IPS DF 6.9 (cell line): Measurements from ENCODE around the gene ZIC2.

ENCODE experiments used
- DNase-seq: peaks from one replicate; pipeline ENCODE4 v3.0.0-alpha.2; 2013; ENCODE audit warnings: low read depth, low spot score
- H3K27ac ChIP-seq: one replicate; pipeline ENCODE4 v1.5.1; 2013; ENCODE audit warnings: low read length, control low read depth
- H3K27me3 ChIP-seq: 2 replicates; pipeline ENCODE4 v1.6.1; 2013; ENCODE audit warnings: mild to moderate bottlenecking, low read length; ENCODE audit not compliant: control insufficient read depth, insufficient read depth
- H3K36me3 ChIP-seq: 2 replicates; pipeline ENCODE4 v1.6.1; 2013; ENCODE audit warnings: low read length; ENCODE audit not compliant: control insufficient read depth, insufficient read depth
- H3K4me1 ChIP-seq: 2 replicates; pipeline ENCODE4 v1.6.1; 2013; ENCODE audit warnings: low read length; ENCODE audit not compliant: control insufficient read depth, insufficient read depth
- H3K4me3 ChIP-seq: 2 replicates; pipeline ENCODE4 v1.5.1; 2013; ENCODE audit warnings: mild to moderate bottlenecking, low read length
- H3K9me3 ChIP-seq: 2 replicates; pipeline ENCODE4 v1.6.1; 2013; ENCODE audit warnings: low read length, inconsistent platforms; ENCODE audit not compliant: control insufficient read depth, insufficient read depth
- WGBS: extraction: QIAGEN DNeasy Blood & Tissue Kit; methylation state at CpG from one replicate; pipeline ENCODE4 v1.1.7; 2013; ENCODE audit warnings: mixed read lengths, missing lambda C conversion rate; ENCODE audit not compliant: insufficient read length, insufficient coverage; 5-methylcytosine and 5-hydroxymethylcytosine counted together

ZIC2 gene

DNA sequence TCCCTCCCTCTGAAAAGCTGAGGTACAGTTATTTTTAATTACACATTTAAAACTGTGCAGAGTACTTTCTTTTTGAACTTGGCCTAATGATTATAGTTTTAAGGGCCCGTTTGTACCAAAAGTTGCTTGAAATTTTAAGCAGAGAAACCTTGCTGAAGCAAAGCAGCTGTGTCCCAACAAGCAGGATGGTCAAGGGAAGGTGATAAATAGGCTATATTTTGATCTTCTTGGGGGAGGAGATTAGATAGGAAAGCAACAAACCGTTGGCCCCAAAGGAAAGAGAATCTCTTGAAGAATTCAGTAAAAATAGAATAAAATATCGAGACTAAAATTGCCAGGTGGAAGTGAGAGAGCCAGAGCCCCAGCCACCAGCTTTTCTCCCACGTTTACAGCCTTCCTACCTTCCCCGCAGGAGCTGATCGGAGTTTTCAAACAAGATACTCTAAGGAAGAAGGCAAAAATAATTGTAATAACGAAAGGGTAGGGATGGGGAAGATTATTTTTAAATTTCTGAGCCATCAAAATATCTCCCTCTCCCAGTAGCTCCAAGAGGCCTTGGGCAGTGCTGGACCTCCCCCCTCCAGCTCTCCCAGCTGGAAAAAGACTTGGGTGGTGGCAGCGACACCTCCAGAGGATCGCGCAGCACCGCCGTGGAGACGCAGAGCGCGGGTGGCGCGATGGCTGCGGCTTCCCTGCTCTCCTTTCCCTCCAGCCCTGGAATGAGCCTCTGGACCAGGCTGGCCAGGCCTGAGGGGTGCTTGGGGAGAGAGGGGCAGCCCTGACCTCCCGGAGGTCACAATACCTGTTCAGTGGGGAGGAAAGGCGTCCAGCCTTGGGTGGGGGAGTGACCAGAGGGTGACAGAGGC, 5.8 kb downstream of the ZIC2 start:
- H3K4me1 ChIP-seq: peaks cover 7% of the 10 kb centered on the region; the same call in 1 of the 2 replicates
- no CpG with 5 or more reads among the region's 20 CpGs for WGBS
- H3K27me3 ChIP-seq: peaks cover 13% of the 10 kb centered on the region; the same call in 1 of the 2 replicates
- peaks cover 12% of the 10 kb centered on the region for H3K36me3 ChIP-seq
- no peak for DNase-seq
- H3K27ac ChIP-seq: no peak overlapping the region
- peak overlapping the region; percentile 12; the same call in 1 of the 2 replicates for H3K4me3 ChIP-seq
- no peaks in the 10 kb centered on the region for H3K9me3 ChIP-seq

DNA sequence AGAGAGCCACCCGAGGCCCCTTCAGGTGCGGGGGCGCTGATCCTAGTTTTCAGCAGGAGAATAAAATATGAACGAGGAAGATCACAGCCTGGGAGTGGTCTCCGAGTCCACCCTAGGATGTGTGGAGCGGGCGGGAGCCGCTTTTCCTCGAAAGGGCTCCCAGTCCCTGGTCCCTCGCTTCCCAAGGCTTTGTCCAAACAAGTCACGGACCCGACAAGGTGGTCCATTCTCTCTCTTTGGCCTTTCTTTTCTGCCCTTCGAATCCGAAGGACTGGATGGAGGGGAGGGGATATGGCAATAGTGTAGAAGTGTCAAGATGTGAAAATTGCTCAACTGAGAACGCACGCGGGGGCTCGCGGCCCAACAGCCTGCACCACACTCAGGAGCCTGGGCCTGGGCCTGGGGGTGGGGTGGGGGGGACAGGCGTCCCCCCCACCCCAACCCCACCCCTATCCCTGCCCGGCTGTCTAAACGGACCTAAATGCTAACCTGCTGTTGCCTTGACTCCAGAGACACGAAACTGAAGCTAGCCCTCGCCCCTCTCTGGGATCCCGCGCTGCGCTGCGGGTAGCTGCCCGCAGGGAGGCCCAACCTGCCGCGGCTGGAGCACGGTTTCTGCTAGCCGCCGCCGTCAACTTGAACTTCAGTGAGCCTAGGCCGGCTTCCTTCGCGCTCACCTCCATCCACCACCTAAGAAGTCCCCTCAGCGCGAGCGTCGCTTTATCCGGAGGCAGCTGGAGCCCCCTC, 7.1 kb downstream of the ZIC2 start:
- Histone ChIP-seq H3K27me3 (peaks cover 16% of the 10 kb centered on the region; the same call in 1 of the 2 replicates), H3K4me1 (peaks cover 7% of the 10 kb centered on the region; the same call in 1 of the 2 replicates), H3K36me3 (peaks cover 6% of the 10 kb centered on the region), H3K27ac (no peak overlapping the region), H3K9me3 (no peaks in the 10 kb centered on the region), H3K4me3 (peak overlapping the region; percentile 14; the same call in 1 of the 2 replicates)
- WGBS: no CpG with 5 or more reads among the region's 43 CpGs
- DNase-seq: no peak

DNA sequence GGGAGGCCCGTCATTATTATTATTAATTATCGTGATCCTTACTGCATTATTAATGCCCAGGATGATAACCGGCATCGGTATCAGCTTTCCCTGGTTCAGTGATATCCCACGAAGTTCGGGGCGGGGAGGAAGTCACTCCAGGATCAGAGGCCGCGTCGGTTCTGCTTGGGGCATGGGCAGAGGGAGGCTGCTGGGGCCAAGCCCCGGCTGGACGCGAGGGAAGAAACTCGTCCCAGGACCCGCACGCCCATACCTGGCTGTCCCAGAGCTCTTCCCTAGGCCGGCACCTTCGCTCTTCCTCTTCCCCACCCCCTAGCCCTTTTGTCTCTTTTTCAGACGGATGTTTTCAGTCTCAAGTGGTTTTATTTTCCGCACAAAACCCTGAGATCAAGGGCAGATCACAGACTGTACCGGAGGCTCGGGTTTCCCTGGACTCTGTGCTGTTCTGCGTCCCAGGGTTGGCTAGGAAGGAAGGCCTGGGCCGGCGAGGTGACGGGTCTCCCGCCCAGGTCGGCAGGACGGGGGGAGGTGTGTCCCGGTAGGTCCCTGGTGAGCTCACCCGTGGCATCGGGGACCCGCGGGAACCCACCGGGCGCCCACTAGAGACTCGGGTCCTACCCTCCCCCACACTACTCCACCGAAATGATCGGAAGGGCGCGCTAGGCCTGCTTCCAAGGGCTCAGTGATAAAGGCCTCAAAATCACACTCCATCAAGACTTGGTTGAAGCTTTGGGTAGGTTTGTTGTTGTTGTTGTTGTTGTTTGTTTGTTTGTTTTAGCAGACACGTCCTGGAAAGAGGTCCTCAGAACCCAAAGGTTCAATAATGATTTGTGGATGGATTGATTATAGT, 7.9 kb downstream of the ZIC2 start:
- H3K4me1 ChIP-seq: peaks cover 7% of the 10 kb centered on the region; the same call in 1 of the 2 replicates
- no CpG with 5 or more reads among the region's 42 CpGs for WGBS
- peaks cover 6% of the 10 kb centered on the region for H3K36me3 ChIP-seq
- peaks cover 19% of the 10 kb centered on the region; the same call in 1 of the 2 replicates for H3K27me3 ChIP-seq
- no peak for DNase-seq
- H3K4me3 ChIP-seq: peak overlapping the region; percentile 18; the same call in 1 of the 2 replicates
- no peak overlapping the region for H3K27ac ChIP-seq
- no peaks in the 10 kb centered on the region for H3K9me3 ChIP-seq

DNA sequence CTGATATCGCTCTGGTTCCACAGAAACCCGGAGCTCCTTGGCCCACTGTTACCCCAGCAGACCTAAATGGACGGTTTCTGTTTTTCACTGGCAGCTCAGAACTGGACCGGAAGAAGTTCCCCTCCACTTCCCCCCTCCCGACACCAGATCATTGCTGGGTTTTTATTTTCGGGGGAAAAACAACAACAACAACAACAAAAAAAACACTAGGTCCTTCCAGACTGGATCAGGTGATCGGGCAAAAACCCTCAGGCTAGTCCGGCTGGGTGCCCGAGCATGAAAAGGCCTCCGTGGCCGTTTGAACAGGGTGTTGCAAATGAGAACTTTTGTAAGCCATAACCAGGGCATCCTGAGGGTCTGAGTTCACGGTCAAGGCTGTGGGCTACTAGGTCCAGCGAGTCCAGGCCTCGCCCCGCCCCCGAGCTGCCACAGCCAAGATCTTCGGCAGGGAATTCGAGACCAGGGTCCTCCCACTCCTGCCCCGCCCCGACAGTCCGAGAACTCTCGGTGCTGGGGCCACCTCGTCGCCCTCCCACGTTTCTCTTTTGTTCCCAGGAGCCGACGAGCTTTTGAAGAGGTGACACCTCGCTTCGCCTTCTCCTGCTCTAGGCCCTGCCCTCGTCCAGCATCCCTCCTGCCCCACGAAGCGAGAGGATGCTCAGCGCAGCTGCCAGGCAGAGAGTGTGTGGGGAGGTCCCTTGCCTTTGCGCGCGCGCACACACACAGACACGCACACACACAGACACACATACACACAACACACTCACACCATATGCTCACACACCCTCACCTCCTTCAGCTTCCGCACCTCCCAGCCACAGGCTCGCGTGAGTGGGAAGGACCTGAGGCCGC, 8.8 kb downstream of the ZIC2 start:
- Histone ChIP-seq H3K9me3 (no peaks in the 10 kb centered on the region), H3K27ac (no peak overlapping the region), H3K4me1 (peaks cover 7% of the 10 kb centered on the region; the same call in 1 of the 2 replicates), H3K4me3 (peak overlapping the region; percentile 27; the same call in 1 of the 2 replicates), H3K27me3 (peaks cover 19% of the 10 kb centered on the region; the same call in 1 of the 2 replicates), H3K36me3 (no peaks in the 10 kb centered on the region)
- WGBS: no CpG with 5 or more reads among the region's 42 CpGs
- DNase-seq: no peak

DNA sequence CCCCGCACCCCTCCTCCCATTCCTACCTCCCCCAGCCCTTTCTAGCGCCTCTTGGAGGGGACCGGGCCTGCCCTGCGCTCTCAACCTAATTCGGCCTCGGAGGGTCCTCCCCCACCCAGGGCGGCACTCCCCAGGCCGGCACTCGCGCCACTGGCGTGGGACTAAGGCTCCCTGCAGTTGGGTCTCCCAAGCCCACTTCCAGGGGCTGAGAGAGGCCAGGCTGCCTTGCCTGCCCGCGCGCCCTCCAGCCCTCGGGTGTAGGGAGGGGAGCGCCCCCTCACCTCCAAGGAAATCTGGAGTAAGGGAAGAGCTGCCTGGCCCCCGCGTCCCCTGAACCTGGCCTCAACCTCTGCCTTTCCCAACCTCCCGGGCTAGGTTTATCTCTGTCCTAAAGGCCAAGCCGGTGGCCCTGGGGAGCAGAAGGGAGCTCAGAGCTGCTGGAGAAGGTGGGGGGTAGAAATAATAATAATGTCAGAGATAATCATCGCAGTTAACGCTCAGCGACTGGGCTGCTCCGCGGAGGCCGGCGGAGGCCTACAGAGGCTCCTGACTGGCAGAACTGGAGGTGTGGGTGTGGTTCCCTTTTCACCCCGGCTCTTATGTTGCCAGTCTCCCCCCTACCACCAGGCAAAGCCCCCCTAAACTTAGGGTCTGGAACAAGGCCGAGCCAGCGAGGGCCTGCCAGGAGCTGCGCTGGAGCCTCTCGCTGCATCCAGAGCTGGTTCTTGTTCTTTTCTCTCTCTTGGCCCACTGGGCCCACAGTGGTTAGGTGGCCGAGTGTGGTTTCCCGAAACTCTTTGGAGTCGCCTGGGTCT, 9.6 kb downstream of the ZIC2 start:
- DNase-seq: no peak
- H3K36me3 ChIP-seq: no peaks in the 10 kb centered on the region
- WGBS: no CpG with 5 or more reads among the region's 35 CpGs
- peak overlapping the region; percentile 27; the same call in 1 of the 2 replicates for H3K4me3 ChIP-seq
- H3K4me1 ChIP-seq: peaks cover 7% of the 10 kb centered on the region; the same call in 1 of the 2 replicates
- H3K27me3 ChIP-seq: peaks cover 24% of the 10 kb centered on the region; the same call in 1 of the 2 replicates
- no peak overlapping the region for H3K27ac ChIP-seq
- H3K9me3 ChIP-seq: no peaks in the 10 kb centered on the region

DNA sequence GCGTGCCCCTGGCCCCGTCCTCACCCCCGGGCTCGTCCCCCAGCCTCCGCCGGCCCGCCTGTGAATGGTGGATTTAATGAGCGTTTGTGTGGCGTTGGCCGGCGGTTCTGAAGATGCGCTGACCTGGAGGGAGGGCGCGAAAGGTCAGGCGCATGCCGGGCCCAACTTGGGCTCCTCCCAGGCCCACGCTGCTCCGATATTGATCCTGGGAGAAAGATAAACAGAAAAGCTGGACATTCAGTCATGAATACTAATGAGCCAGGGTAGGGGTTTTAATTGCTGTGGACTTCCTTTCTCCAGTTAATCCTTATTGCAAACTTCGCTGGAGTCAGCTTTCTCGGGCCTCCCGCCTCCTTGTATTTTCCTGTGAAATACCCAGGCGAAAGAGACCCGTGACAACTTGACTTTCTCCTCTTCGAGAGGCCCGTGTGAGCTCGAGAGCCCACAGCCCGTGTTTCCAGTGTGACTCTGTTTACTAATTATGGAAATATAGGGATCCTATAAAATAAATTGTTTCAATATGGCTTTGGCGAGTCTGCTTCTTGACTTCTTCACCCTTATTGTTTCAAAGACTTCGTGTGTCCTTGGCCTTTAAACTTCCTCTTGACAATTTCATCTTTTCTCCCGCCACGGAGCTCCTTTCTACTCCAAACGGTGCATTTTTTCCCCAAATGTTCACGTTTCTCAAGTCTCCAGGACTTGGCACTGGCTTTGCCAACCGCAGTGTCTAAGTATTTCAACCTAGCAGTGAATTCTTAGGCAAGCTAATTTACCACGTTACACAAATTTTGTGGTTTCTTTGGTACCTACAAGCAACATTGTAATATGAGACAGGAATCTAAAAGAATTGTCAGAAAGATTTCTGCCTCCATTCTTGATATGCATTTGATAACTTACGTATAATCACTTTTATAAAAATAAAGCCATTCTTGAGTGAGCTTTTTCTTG, 10.5 kb downstream of the ZIC2 start:
- peaks cover 6% of the 10 kb centered on the region; the same call in 1 of the 2 replicates for H3K4me1 ChIP-seq
- no peak overlapping the region for H3K27ac ChIP-seq
- H3K27me3 ChIP-seq: peaks cover 24% of the 10 kb centered on the region; the same call in 1 of the 2 replicates
- WGBS: no CpG with 5 or more reads among the region's 36 CpGs
- no peak for DNase-seq
- H3K36me3 ChIP-seq: no peaks in the 10 kb centered on the region
- H3K4me3 ChIP-seq: peak overlapping the region; percentile 3; the same call in 1 of the 2 replicates
- H3K9me3 ChIP-seq: no peaks in the 10 kb centered on the region

DNA sequence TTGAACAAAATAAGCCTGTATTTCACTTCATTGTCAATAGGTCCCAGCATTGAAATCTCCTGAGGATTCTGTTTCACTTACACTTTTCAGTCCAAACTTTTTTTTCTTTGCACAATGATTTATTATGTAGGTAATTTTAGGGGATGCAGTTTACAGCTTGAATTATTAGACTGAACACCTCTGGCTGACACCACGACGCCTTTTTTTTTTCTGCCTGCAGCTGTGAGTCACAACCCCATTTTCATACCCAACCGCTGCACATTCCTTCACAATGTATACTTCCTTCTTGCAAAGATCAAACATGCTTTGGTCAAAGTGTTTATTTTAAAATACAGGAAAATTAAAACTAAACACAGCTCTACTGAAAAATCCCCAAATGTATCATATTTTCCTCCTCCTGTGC, 11.4 kb downstream of the ZIC2 start:
- no peak for DNase-seq
- Histone ChIP-seq H3K27ac (no peak overlapping the region), H3K4me1 (peaks cover 4% of the 10 kb centered on the region; the same call in 1 of the 2 replicates), H3K9me3 (no peaks in the 10 kb centered on the region), H3K4me3 (no peak overlapping the region), H3K27me3 (peaks cover 24% of the 10 kb centered on the region; the same call in 1 of the 2 replicates), H3K36me3 (no peaks in the 10 kb centered on the region)
- no CpG with 5 or more reads among the region's 3 CpGs for WGBS
